Loucy (cell line): Measurements from ENCODE around the gene STX5.
"Not testable (repeated sequence)": the region's sequence is repeated elsewhere in the genome, so short reads cannot be mapped to it uniquely, and the experiment has no call there.

Experiments used
- EZH2phosphoT487 ChIP-seq: fragments of 200-600 bp; IDR thresholded peaks from 2 replicates; pipeline ENCODE4 v1.6.1; 2018; ENCODE audit warnings: antibody characterized with exemption, mild to moderate bottlenecking, moderate library complexity, borderline replicate concordance
- TF ChIP-seq, protein P1 (sequence below): fragments of 200-600 bp; sonication (generic); conservative IDR thresholded peaks from 2 replicates; pipeline ENCODE4 v1.5.1; 2014; ENCODE audit warnings: mild to moderate bottlenecking, antibody characterized with exemption, low read length

DNA sequence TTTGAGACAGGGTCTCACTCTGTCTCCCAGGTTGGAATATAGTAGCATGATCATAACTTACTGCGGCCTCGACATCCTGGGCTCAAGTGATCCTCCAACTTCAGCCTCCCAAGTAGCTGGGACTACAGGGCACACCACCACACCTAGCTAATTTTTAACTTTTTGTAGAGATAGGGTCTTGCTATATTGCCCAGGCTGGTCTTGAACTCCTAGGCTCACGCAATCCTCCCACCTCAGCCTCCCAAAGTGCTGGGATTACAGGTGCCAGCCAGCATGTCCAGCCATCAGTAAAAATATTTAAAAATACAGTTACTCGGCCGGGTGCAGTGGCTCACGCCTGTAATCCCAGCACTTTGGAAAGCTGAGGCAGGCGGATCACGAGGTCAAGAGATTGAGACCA, 3.7 kb downstream of the STX5 start:
- TF ChIP-seq, protein P1, sequence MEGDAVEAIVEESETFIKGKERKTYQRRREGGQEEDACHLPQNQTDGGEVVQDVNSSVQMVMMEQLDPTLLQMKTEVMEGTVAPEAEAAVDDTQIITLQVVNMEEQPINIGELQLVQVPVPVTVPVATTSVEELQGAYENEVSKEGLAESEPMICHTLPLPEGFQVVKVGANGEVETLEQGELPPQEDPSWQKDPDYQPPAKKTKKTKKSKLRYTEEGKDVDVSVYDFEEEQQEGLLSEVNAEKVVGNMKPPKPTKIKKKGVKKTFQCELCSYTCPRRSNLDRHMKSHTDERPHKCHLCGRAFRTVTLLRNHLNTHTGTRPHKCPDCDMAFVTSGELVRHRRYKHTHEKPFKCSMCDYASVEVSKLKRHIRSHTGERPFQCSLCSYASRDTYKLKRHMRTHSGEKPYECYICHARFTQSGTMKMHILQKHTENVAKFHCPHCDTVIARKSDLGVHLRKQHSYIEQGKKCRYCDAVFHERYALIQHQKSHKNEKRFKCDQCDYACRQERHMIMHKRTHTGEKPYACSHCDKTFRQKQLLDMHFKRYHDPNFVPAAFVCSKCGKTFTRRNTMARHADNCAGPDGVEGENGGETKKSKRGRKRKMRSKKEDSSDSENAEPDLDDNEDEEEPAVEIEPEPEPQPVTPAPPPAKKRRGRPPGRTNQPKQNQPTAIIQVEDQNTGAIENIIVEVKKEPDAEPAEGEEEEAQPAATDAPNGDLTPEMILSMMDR: not testable (repeated sequence)
- not testable (repeated sequence) for TF ChIP-seq EZH2phosphoT487
